GM12801 (cell line): ENCODE measurements around the gene SPTB.

Experiments
- TF ChIP-seq, protein P1 (sequence below): IDR thresholded peaks from one replicate; pipeline ENCODE4 v1.5.1; 2011; ENCODE audit warnings: control low read depth; ENCODE audit not compliant: insufficient read length; ENCODE audit errors: extremely low read depth

The SPTB gene

DNA sequence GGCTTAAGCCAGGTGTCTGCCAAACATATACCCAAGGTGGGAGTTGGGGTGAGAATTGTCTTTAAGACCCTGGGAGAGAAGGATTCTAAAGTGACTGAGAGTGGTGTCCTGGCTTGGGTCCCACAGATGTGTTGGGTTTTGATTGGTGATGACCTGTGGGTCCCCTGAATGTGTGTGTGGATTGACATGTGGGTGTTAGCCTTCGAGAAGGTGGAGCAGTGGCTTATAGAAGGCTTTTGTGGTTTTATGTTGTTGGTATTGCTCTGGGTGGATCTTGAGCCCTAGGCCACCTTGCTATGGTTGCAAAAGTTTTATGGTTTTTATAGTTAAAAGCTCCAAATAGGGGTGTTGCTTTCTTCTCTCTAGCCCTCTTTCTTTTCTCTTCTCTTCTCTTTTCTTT, 145.8 kb downstream of the SPTB start:
- TF ChIP-seq, protein P1, sequence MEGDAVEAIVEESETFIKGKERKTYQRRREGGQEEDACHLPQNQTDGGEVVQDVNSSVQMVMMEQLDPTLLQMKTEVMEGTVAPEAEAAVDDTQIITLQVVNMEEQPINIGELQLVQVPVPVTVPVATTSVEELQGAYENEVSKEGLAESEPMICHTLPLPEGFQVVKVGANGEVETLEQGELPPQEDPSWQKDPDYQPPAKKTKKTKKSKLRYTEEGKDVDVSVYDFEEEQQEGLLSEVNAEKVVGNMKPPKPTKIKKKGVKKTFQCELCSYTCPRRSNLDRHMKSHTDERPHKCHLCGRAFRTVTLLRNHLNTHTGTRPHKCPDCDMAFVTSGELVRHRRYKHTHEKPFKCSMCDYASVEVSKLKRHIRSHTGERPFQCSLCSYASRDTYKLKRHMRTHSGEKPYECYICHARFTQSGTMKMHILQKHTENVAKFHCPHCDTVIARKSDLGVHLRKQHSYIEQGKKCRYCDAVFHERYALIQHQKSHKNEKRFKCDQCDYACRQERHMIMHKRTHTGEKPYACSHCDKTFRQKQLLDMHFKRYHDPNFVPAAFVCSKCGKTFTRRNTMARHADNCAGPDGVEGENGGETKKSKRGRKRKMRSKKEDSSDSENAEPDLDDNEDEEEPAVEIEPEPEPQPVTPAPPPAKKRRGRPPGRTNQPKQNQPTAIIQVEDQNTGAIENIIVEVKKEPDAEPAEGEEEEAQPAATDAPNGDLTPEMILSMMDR, result no peak

DNA sequence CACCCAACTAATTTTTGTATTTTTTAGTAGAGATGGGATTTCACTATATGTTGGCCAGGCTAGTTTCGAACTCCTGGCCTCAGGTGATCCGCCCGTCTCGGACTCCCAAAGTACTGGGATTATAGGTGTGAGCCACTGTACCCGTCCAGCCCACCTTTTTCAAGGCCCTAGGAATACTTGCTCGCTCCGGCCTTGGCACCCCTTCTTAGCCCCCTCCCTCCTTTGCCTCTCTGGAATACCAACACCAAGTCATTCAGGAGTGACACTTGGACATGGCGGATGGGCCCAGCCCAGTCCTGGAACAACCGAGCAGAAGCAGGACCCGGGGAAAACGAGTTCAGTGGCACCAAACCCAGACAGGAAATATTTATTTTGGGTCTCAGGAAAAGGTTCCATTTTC, 146.4 kb downstream of the SPTB start:
- TF ChIP-seq, protein P1, result no peak

DNA sequence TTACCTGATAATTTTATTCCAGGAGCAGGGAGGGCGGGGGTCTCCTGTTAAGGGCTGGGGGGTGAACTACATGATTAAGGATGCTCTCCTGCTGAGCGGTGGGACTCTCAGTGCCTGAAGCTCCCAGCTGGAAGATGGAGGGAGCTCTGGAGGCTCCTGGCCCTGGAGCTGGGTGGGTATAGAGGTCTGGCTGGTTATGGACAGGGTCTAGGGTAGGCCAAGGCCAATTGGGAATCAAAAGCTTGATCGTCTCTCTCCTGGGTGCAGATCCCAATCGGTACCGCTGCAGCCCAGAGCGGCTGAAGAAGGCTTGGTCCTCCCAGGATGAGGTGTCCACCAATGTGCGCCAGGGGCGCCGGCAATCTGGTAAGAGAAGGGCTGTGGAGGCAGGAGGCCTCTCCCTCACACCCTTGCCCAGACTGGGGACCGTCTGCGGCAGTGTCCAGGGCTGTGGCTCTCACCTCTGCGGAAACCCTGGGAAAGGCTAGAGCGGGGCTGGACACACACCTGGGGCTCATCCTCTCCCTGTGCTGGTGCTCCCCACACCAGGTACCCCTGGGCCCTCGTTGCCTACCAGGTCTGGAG, 147.1 kb downstream of the SPTB start:
- TF ChIP-seq, protein P1, result no peak

DNA sequence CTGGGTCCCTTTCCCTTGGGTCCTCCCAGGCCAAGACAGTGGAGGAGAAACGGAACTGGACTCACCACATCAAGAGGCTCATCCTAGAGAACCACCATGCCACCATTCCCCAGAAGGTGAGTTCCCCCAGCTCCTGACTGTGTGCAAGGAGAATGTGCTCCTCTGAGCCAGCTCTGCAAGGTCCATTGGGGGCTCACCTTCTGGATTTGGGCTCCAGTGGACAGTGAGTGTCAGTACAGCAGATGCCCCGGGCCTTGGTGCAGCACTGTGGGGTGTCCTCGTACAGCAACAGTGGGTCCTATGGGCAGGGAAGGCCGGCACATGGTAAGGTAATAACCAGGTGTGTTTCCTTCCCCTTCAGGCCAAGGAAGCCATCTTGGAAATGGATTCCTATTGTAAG, 147.6 kb downstream of the SPTB start:
- TF ChIP-seq, protein P1, result no peak

DNA sequence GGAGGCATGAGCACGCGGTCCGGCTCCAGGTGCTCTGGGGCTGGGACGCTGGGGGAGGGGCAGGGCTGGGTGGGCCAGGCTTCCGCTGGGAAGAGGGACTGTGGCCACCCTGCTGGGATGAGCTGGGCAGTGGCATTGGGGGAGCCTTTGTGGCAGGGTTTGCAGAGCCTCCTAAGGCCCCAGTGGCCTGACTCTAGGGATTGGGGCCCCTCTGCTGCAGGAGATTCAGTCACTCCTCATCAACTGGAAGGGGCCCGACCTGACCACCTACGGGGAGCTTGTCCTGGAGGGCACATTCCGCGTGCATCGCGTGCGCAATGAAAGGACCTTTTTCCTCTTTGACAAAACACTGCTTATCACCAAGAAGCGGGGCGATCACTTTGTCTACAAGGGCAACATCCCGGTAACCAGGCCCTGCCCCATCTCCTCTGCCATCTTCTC, 148.5 kb downstream of the SPTB start:
- TF ChIP-seq, protein P1, result no peak

DNA sequence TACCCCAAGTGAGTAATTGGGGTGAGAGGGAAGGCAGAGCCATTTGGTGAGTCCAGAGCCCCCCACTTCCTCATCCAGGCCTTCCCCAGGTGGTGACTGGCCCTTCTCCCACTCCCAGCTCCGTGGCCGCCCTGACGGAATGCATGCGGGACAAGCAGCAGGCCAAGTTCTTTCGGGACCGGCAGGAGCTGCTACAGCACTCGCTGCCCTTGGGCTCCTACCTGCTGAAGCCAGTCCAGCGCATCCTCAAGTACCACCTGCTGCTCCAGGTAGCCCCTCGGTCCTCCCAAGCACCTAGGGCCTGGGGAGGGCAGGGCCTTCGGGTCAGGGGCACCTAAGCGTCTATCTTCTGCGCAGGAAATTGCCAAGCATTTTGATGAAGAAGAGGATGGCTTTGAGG, 149.0 kb downstream of the SPTB start:
- TF ChIP-seq, protein P1, result no peak

DNA sequence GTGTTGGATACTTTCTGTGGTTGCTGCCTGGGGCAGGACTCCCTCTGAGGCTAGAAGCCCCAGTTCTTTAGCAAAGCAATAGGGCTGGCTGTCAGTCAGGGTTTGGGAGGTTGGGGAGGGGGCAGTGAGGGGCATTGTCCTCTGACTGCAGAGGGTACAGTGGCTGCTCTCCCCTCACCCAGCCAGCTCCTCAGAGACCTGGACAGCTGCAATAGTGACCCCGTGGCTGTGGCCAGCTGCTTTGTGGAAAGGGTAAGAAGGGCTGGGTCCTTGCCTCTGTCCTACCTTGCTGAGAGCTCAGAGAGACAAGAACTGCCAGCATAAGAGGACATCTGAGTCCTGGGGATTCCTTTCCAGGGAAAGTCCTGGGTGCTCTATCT, 149.7 kb downstream of the SPTB start:
- TF ChIP-seq, protein P1, result no peak
